VCaP (cell line): Measurements from ENCODE around the gene CDH13.

Source experiments
- H3K27ac ChIP-seq: fragments of 450-650 bp; 2 replicates; pipeline ENCODE4 v1.5.1; 2017
- CTCF ChIP-seq: fragments of 450-650 bp; conservative IDR thresholded peaks from 2 replicates; pipeline ENCODE4 v1.5.1; 2017; ENCODE audit warnings: mild to moderate bottlenecking, moderate library complexity

CDH13 gene

GRCh38 chr16:82991410-82991809 is 364.6 kb downstream of the CDH13 start:
- no peak overlapping the region for H3K27ac ChIP-seq
- no peak for TF ChIP-seq CTCF

DNA sequence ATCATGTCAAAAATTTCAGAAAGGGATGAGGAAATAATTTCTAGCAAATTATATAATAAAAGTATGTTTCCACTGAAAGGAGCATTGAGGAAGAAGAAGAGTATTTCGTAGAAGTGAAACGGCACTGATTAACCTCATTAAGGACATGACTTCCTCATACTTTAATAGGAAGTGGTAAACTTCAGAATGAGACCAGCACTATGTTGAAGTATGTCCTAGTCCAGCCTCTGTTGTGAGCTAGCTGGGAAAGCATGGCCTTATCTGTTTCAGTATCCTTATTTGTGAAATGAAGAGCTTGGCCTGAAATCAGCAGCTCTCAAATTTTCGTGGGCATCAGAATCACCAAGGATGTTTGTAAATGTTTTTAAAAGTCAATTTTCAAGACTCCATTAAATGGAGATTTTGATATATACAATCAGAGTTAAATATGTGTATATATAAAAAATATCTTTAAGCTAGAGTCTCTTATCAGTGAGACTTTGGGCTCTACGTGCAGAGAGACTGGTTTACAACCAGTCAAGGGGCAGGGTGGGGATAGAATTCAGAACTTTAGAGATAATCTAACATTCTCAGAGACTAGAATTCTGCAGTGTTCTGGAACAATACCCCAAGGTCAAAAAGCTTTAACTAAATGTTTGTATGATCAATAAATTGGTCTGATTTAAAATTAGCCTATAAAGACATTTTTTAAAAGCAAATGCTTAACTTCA is 365.4 kb downstream of the CDH13 start:
- no peak for TF ChIP-seq CTCF
- H3K27ac ChIP-seq: no peak overlapping the region

- TF ChIP-seq CTCF: no peak
- H3K27ac ChIP-seq: no peak overlapping the region
Observed at GRCh38 chr16:82992786-82993185, 366.0 kb downstream of the CDH13 start.

- TF ChIP-seq CTCF: no peak
- H3K27ac ChIP-seq: no peak overlapping the region
Observed at GRCh38 chr16:82993415-82993814, 366.6 kb downstream of the CDH13 start.

DNA sequence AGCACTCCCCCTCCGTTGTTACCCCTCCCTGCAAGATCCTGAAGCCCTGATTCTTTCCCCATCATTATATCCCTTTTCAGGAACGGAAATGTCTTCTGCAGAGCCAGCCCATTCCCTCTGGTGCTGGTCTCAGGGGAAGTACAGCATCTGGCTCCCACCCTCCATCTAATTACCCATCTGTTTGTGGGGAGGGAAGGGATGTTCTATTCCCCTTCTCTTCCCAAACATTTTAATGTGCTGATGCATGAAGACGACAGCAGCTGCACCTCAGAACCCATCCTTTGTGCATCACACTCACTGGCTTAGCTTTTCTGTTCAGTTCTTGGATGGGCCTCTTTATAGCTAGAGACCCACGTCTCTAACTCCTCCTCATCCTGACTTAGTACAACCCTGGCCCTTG is 367.2 kb downstream of the CDH13 start:
- TF ChIP-seq CTCF: no peak
- H3K27ac ChIP-seq: no peak overlapping the region

DNA sequence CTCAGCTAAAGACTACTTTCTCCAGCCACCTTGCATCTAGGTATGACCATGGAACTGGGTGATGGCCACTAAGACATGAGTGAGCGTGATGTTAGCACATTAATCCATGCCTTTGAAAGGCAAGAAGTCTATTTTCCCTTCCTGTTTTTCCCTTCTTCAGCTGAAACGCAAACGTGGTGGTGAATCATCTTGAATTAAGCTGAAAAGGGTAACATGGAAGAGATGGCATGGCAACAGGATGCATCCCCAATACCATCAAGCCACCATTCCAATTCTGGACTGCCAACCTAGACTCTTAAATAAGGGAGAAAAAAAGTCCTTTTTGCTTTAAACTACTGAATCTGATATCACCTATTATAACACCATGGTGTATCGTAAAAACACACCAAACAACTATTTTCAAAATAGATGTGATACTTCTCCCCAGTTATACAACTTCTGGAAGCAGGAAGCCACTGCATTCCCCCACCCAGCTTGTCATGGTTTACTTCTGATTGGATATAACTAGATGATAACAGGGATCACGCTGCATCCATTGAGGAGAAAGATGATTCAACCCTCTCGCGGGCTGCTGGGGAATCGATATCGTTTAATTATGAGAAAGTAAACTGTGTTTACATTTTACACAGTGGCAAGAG is 368.6 kb downstream of the CDH13 start:
- no peak for TF ChIP-seq CTCF
- H3K27ac ChIP-seq: 0 out of 2 replicates have a peak overlapping the region, but pooled peaks have one; percentile 41

DNA sequence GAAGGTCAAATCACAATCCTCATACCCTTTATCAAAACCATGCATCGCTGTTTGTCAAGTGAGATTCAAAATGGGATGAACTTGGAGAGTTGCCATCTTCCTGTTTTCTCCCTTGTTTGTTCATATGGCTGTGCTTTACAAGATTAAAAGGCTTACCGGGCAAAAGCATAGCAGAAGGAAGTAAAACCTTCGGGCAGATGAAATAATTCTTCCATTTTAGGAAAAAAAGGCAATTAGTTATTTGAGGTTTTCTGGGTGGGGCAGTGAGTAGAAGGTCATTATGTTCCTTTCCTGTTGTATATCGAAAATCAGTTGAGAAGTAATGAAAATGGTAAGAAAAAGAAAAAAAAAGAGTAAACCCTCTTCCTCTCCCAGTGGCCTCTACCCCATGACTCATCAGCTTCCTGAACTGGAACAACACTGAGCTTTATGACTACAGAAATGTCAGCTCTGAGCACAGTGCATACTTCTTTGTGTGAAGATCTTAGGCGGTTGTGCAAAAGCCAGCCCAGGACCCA is 369.2 kb downstream of the CDH13 start:
- TF ChIP-seq CTCF: no peak
- H3K27ac ChIP-seq: peak overlapping the region; percentile 41
